ENCODE measurements around the gene MEIS2.

Gene MEIS2

DNA sequence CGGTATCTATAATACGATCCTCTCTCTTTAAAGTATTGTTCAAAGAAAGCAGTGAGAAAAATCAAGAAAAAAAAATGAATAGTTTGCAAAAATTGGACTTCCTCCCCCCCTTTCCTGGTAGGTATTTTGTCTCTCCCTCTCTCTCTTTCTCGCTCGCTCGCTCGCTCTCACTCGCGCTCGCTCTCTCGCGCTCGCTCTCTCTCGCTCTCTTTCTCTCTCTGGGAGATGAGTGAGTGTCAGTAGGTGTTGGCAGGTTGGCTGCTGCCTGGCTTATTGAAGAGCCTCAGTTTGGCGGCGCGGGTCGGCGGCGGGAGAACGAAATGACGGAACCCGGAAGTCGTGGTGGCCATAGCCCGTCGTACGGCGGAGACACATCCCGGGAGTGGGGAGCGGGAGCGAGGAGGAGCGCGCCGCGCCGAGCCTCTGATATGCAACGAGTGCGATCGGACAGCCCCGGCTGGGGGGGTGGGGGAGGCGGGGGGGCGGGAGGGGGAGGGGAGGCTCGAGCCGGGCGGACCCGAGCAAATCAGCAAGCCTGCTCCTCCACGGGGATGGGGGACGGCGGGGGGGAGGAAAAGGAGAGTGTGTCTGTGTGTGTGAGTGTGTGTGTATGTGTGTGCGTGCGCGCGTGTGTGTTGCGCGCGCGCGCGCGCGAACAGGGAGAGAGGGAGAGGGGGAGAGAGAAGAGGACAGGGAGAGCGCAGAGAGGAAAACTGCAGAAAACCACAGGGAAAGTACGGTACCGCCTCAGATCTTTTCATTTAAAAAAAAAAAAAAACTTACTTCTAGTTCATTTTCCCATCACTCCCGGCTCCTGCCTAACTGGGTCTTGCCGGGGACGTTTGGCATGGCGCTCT lies at the start of gene MEIS2:
MEIS2 (minus strand) TSS at position 441 of the 857 bp plus-strand sequence. CDS start 1,083 bp downstream, outside the sequence.
- no peak for DNase-seq

- no peak for DNase-seq
Observed at GRCh38 chr15:37149146-37149545, 48.8 kb upstream of the MEIS2 start.

DNA sequence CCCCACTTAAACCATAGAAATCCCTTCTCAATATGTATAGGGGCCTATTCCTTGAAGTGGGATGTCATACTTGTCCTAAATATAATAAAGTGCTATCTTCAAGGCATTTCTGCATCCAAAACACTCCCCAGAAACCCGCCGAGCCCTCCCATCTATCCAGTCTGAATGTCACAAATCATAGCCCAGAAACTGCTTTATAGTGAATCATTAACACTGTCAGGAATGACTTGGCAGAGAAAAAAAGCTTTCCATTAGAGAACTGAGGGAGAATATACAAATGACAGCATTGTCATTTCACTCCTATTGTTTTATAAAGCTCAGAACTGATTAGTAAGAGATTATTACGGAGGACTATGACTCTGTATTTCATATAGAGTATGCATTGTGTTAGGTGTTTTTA lies 48.4 kb upstream of the MEIS2 start:
- DNase-seq, result no peak

DNA sequence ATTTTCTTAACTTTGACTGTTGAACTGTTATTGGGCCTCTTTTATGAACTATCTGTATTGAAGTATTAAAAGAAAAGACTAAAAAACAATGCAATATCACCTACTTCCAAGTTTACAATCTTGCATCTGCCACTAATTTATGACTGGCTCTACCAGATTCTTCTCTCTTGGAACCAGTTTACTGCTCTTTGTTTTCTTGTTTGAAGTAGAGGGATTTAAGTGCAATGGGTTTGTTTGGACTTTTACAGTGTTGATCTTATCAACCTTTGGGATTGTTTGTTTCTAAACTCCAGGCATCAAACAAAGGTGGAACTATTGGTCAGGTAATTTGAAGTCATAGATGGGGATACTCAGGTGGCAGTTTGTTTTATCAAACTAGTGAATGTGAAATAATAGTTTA lies 43.0 kb upstream of the MEIS2 start:
- no peak for DNase-seq

GRCh38 chr15:37142371-37142770 lies 42.0 kb upstream of the MEIS2 start:
- DNase-seq, result no peak

GRCh38 chr15:37140531-37141058 lies 40.2 kb upstream of the MEIS2 start:
- no peak for DNase-seq

DNA sequence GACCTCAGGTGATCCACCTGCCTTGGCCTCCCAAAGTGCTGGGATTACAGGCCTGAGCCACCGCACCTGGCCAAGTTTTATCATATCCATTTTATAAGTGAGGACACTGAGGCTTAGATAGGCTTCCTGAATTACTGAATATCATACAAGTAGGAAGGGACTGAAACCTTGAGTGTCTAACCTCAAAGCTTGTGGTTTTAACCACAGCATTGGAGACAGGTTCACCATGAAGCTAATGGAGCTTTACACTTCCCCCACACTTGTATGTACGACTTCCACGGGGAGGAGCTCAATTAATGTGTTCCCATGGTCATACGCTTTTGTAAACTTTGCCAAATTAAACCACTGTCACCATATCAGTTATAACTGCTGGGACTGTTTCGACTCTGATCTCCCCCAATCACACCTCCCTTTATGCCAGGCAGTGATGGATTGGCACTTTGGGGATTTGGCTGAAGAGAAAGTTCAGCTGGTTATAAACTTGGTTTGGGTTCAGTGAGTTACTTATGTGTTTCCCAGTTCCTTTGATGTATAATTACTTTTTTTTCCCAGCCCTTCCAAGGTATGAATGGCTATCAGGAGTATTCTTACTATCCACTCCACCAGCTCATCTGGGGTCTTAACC lies 38.4 kb upstream of the MEIS2 start:
- DNase-seq, result no peak

- DNase-seq, result no peak
Observed at GRCh38 chr15:37137221-37137620, 36.9 kb upstream of the MEIS2 start.

DNA sequence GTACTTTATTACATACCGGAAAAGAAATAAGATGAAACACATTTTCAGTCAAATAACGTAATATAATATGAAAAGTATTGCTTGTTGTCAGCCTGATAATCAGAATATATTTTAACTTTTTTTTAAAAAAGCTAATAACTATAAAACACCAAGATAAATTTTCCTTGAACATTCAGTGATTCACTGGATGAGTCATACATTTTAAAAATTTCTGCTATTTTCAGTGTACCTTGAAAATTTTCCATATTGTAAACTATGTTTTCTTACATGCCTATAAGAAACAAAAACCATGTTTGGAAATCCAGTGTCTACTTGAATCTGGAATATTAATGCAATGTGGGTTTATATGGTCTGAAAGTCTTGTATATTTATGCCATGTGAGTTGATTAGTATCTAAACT lies 36.3 kb upstream of the MEIS2 start:
- DNase-seq, result no peak

DNA sequence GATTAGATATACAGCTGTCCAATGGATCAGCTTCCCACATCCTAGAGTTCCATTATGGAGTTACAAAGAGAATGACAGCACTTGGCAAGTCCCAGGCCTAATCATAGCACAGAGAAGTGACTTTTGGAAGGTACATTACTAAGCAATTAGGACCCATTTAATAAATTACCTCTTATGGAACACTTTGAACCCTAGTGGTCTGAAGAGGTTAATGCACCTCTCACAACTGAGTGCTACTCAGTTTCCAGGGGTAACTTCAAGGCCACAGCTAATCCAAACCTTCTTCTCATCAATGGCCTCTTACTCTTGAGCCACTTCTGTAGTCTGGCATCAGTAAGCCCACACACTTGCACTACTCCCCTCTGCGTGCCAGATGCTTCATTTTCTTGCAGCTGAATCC lies 34.9 kb upstream of the MEIS2 start:
- no peak for DNase-seq

- no peak for DNase-seq
Observed at GRCh38 chr15:37134699-37135131, 34.4 kb upstream of the MEIS2 start.

DNA sequence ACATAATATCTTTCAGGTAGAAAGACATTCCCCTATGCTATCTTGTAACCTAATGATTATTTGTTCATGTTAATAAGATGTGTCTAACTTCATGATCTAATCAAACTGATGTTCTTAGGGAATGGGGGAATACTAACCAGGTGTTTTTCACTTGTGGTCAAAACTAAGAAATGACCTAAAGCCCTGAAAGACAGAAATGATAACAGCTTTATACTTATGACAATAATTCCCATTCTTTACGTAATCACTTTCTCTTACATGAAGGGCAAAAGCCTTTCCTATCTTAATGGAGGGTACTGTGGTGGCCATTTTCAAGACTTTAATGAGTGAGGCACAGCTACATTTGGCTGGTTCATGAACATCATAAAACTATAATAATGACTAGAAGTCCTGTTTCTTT lies 33.9 kb upstream of the MEIS2 start:
- DNase-seq, result no peak

DNA sequence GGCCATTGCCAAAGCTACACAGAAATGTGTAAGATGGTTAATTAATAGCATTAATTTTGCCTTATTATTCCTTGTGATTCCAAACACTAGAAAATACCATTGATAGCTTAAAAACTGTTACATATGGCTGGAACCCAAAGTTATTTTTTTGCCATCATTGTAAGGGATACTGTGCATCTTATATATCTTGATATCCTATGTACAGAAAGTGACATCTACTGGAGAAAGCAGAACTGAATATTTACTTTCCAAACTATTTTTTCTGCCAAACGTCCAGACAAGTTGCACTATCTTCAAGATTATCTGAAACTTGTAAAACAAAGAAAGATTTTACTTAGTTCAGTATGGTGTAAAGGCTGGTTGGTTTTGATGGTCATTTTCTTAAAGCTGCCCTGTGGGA lies 33.3 kb upstream of the MEIS2 start:
- no peak for DNase-seq

- DNase-seq, result no peak
Observed at GRCh38 chr15:37132826-37133417, 32.6 kb upstream of the MEIS2 start.

DNA sequence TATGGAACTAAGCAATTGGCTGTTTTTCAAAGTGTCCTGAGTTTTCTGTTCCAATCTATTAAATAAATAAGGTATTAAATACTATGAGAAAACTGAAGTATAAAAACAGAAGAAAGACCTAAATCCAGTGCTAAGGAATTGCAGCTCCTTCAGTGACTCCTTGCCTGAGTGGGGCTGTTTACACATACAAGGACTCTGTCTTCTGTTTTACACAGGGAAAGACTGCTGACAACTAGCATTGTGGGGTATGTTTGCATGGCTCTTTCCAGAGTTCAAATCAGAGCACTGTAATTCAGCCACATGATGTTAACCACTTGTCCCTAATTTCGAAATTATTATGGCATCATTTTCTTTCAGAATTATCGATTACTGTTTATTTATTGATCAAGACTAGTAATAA lies 31.3 kb upstream of the MEIS2 start:
- DNase-seq, result no peak

DNA sequence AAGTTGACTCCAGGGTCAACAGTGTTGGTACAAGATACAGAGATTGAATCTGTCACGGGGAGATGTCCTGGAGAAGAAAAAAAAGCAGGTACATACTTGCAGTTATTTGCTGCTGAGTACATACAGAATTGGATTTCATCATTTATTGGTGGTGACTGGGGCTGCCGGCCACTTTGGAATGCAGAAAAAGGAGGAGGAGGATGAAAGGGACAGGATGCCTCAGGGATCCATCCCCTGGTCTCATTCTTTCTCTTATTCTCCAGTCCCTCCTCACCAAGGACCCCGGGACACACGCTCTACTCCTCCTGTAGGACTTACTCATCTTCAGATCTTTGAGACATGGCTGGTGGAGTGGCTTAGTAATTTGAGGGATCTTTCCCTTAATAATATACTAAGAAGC lies 30.0 kb upstream of the MEIS2 start:
- DNase-seq, result no peak

GRCh38 chr15:37125143-37125542 lies 24.8 kb upstream of the MEIS2 start:
- DNase-seq, result no peak

DNA sequence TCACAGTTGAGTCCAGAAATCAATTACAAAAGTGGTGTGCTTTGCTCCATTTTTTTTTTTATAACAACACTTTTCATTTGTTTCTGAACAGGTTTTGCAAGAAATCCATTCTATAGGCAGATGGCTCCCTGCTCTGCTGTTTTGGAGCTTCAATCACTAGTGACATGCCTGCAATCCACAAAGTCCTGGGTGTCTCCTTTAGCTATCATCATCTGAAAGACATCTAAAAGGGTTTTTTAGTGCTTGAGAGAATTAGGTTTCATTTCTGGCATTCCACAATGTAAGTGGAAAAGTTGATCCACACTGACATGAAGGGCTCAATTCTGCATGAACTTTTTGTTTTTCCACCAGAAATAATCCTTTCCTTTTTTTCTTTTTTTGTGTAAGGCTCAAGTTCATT lies 24.0 kb upstream of the MEIS2 start:
- no peak for DNase-seq

GRCh38 chr15:37122703-37123102 lies 22.4 kb upstream of the MEIS2 start:
- no peak for DNase-seq

- DNase-seq, result no peak
Observed at GRCh38 chr15:37121492-37121891, 21.1 kb upstream of the MEIS2 start.

GRCh38 chr15:37117030-37117429 lies 16.7 kb upstream of the MEIS2 start:
- no peak for DNase-seq

DNA sequence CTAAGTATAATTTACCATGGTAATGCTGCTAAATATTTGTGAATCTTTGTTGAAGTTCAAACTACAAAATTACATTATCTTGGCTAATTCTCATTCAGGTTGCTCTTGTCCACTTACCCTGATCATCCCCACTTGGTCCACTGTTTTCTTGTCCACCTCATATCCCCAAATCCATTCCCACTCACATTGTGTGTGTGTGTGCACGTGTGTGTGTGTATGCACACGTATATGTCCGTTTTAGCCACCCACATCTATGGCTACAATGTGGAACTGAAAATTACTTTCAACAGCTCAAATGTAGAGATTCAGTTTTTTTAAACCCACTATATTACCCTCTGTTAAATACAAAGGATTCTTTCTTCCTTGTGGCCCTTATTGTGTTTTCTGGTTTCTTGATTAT lies 15.2 kb upstream of the MEIS2 start:
- no peak for DNase-seq

- DNase-seq, result no peak
Observed at GRCh38 chr15:37112971-37113670, 12.8 kb upstream of the MEIS2 start.
